Measurements from ENCODE around the gene TRAPPC2L. TPM values are rescaled to one million over a fixed set of nuclear protein-coding genes. Genes with fewer than 3 reads are reported as not detected.
A peak's percentile ranks its signal among the peaks of the same experiment; 100 is the strongest.

Gene TRAPPC2L
- total RNA-seq, 1 experiment from 2014 or later, result 101 TPM

DNA sequence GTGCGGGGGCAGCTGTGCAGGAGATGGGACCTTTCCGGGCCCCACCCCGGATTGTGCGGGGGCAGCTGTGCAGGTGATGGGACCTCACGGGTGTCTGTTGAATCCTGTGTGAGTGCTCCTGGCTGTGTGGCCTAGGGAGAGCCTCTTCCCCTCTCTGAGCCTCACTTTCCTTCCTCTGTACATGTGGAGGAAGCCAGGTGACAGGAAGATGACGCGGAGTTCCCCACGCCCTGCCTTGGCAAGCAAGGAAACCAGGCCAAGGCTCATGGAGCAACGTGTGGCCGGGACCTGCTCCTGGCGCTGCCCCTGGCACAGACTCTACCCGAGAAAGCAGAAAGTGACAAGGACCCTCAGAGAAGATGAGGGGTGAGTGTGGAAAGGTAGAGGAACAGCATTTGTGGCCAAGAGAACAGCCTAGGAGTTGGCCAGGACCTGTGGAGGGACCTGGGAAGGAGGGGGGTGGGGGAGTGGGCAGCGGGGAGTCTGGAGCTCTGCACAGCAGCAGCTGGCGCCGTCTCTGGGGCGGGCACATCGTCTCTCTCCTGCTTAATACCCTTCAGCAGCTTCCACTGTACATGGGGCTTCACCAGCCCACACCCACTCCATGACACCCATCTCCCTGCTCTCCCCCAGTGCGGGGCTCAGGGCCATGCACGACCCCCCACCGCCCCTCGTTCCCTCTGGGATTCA lies 47.9 kb downstream of the TRAPPC2L start:
- H3K4me3 ChIP-seq, result no peak overlapping the region
- intact Hi-C loops (cut with micrococcal nuclease; ENCODE audit: unreplicated experiment), result no loop called here
- H3K9me3 ChIP-seq (ENCODE audit: insufficient read depth, low read depth), result no peaks in the 10 kb centered on the region
- H3K9me2 ChIP-seq (ENCODE audit: insufficient read depth), result no peaks in the 10 kb centered on the region
- no peak overlapping the region for H3K27ac ChIP-seq
- H3K4me1 ChIP-seq (replicated peaks; ENCODE audit: insufficient read depth), result 0 out of 2 replicates have a peak, but pooled peaks cover 5% of the 10 kb centered on the region
- peaks cover 9% of the 10 kb centered on the region for H3K27me3 ChIP-seq (ENCODE audit: insufficient read depth, low read depth)
- no TSS peak for BruUV-seq (replicated peaks)
- H3K4me2 ChIP-seq, result no peak overlapping the region
- ChIA-PET CTCF (no interaction called here), POLR2A (ENCODE audit: unreplicated experiment) (no interaction called here)
- TF ChIP-seq EZH2 (IDR thresholded peaks at IDR 0.05; ENCODE audit: low read depth) (no peak), CTCF (conservative IDR thresholded peaks at IDR 0.05) (no peak)
- H2AFZ ChIP-seq, result no peak overlapping the region
- H3K79me2 ChIP-seq (ENCODE audit: low read depth), result no peaks in the 10 kb centered on the region
- no peak for DNase-seq
- H3F3A ChIP-seq (ENCODE audit: insufficient read depth, low read depth), result no peaks in the 10 kb centered on the region
- H4K20me1 ChIP-seq (ENCODE audit: insufficient read depth), result no peaks in the 10 kb centered on the region
- no peaks in the 10 kb centered on the region for H3K36me3 ChIP-seq (ENCODE audit: low read depth)

DNA sequence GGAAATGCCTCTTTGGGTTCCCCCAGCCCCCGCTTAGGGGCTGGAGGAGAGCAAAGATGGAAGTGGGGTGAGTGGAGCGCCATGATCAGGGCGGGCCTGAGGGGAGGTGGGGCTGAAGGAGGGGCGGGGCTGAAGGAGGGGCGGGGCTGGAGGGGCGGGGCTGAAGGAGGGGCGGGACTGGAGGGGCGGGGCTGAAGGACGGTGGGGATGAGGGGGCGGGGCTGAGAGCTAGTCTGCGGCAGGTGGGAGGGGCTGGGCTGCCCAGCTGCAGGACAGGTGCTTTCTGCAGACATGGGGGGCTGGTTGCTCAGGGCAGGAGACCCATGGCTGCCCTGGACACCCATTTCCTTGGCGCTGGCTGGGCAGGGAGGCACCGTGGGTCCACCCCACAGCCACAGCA lies 48.6 kb downstream of the TRAPPC2L start:
- Histone ChIP-seq H3K4me1 (replicated peaks; ENCODE audit: insufficient read depth) (0 out of 2 replicates have a peak, but pooled peaks cover 5% of the 10 kb centered on the region), H3K27ac (no peak overlapping the region), H3F3A (ENCODE audit: insufficient read depth, low read depth) (no peaks in the 10 kb centered on the region), H3K27me3 (ENCODE audit: insufficient read depth, low read depth) (peaks cover 1% of the 10 kb centered on the region; the same call in 1 of the 2 replicates), H3K79me2 (ENCODE audit: low read depth) (no peaks in the 10 kb centered on the region), H4K20me1 (ENCODE audit: insufficient read depth) (no peaks in the 10 kb centered on the region), H3K9me3 (ENCODE audit: insufficient read depth, low read depth) (no peaks in the 10 kb centered on the region), H3K4me3 (no peak overlapping the region), H3K9me2 (ENCODE audit: insufficient read depth) (no peaks in the 10 kb centered on the region), H3K4me2 (no peak overlapping the region), H2AFZ (no peak overlapping the region), H3K36me3 (ENCODE audit: low read depth) (no peaks in the 10 kb centered on the region)
- TF ChIP-seq CTCF (conservative IDR thresholded peaks at IDR 0.05), result no peak
- TF ChIP-seq EZH2 (IDR thresholded peaks at IDR 0.05; ENCODE audit: low read depth), result no peak
- ChIA-PET CTCF (no interaction called here), POLR2A (ENCODE audit: unreplicated experiment) (no interaction called here)
- no TSS peak for BruUV-seq (replicated peaks)
- peak in 1 of 2 experiments; percentile 50 for DNase-seq
- intact Hi-C loops (cut with micrococcal nuclease; ENCODE audit: unreplicated experiment), result no loop called here

GRCh38 chr16:88906020-88906419 lies 49.1 kb downstream of the TRAPPC2L start:
- POLR2A ChIA-PET (ENCODE audit: unreplicated experiment), result no interaction called here
- no peaks in the 10 kb centered on the region for H4K20me1 ChIP-seq (ENCODE audit: insufficient read depth)
- H3K79me2 ChIP-seq (ENCODE audit: low read depth), result no peaks in the 10 kb centered on the region
- H3K4me3 ChIP-seq, result no peak overlapping the region
- H3K27ac ChIP-seq, result no peak overlapping the region
- H3K9me3 ChIP-seq (ENCODE audit: insufficient read depth, low read depth), result no peaks in the 10 kb centered on the region
- H3K36me3 ChIP-seq (ENCODE audit: low read depth), result no peaks in the 10 kb centered on the region
- BruUV-seq (replicated peaks), result no TSS peak
- TF ChIP-seq EZH2 (IDR thresholded peaks at IDR 0.05; ENCODE audit: low read depth) (no peak), CTCF (conservative IDR thresholded peaks at IDR 0.05) (no peak)
- no peaks in the 10 kb centered on the region; the same call in 1 of the 2 replicates for H3K27me3 ChIP-seq (ENCODE audit: insufficient read depth, low read depth)
- 0 out of 2 replicates have a peak, but pooled peaks cover 5% of the 10 kb centered on the region for H3K4me1 ChIP-seq (replicated peaks; ENCODE audit: insufficient read depth)
- H3K9me2 ChIP-seq (ENCODE audit: insufficient read depth), result no peaks in the 10 kb centered on the region
- no peak for DNase-seq
- no peak overlapping the region for H3K4me2 ChIP-seq
- H2AFZ ChIP-seq, result no peak overlapping the region
- H3F3A ChIP-seq (ENCODE audit: insufficient read depth, low read depth), result no peaks in the 10 kb centered on the region
- CTCF ChIA-PET, result no interaction called here
- intact Hi-C loops (cut with micrococcal nuclease; ENCODE audit: unreplicated experiment), result no loop called here
